IMR-90 (cell line): ENCODE data around the gene KRT4. TPM values are rescaled to one million over a fixed set of nuclear protein-coding genes. Genes with fewer than 3 reads are reported as not detected.

Experiments used
- ATAC-seq: fragments of 200-7000 bp; cut with Tn5 transposase; 2 replicates; pipeline ENCODE4 v1.9.1; 2020; ENCODE audit warnings: low read depth, mild to moderate bottlenecking, moderate library complexity
- BruUV-seq: library from RNA; stranded (reverse); fragments of 400-500 nt; replicated peaks from 2 replicates; lab custom pipeline; 2021; lab: Mats Ljungman, UMichigan
- CTCF ChIA-PET: fragments of 300-600 bp; formaldehyde crosslinking; extraction: SDS; loops from one replicate; lab custom pipeline; 2021; ENCODE audit warnings: antibody characterized with exemption; lab: Yijun Ruan, JAX
- POLR2A ChIA-PET: fragments of 300-600 bp; sonication (Branson Sonifier 250); formaldehyde crosslinking; loops from one replicate; lab custom pipeline; 2022; ENCODE audit warnings: antibody characterized with exemption; ENCODE audit not compliant: unreplicated experiment; lab: Charles Lee
- DNase-seq: peaks from one replicate; pipeline ENCODE4 v3.0.0; 2013
- H2AFZ ChIP-seq: replicated peaks from 2 replicates; pipeline ENCODE3; 2013; ENCODE audit warnings: low read length, mild to moderate bottlenecking; ENCODE audit not compliant: poor library complexity
- H2AK5ac ChIP-seq: 2 replicates; pipeline ENCODE4 v1.6.1; 2013; ENCODE audit warnings: low read depth, low read length, inconsistent platforms
- H2AK9ac ChIP-seq: replicated peaks from 2 replicates; pipeline ENCODE3; 2013; ENCODE audit warnings: mild to moderate bottlenecking, low read depth, low read length, moderate library complexity; ENCODE audit not compliant: poor library complexity
- H2BK120ac ChIP-seq: 2 replicates; pipeline ENCODE4 v1.6.1; 2013; ENCODE audit warnings: low read depth, low read length, inconsistent platforms
- H2BK15ac ChIP-seq: 3 replicates; pipeline ENCODE4 v1.6.1; 2013; ENCODE audit warnings: low read depth, low read length, inconsistent platforms
- H2BK20ac ChIP-seq: 2 replicates; pipeline ENCODE4 v1.6.1; 2013; ENCODE audit warnings: low read depth, mild to moderate bottlenecking, inconsistent platforms, low read length, moderate library complexity
- H2BK5ac ChIP-seq: 2 replicates; pipeline ENCODE4 v1.6.1; 2013; ENCODE audit warnings: mild to moderate bottlenecking, low read depth, low read length, inconsistent platforms; ENCODE audit not compliant: poor library complexity, severe bottlenecking
- H3K14ac ChIP-seq: replicated peaks from 2 replicates; pipeline ENCODE4 v1.6.1; 2013; ENCODE audit warnings: low read depth, low read length, inconsistent platforms
- H3K18ac ChIP-seq: 2 replicates; pipeline ENCODE4 v1.6.1; 2013; ENCODE audit warnings: low read depth, low read length, control low read depth
- H3K23ac ChIP-seq: 2 replicates; pipeline ENCODE4 v1.6.1; 2013; ENCODE audit warnings: low read depth, low read length, inconsistent platforms
- H3K27ac ChIP-seq: 2 replicates; pipeline ENCODE4 v1.5.1; 2013; ENCODE audit warnings: mild to moderate bottlenecking, control low read depth, low read length; ENCODE audit not compliant: insufficient read depth
- H3K27me3 ChIP-seq: 2 replicates; pipeline ENCODE4 v1.6.1; 2013; ENCODE audit warnings: low read length; ENCODE audit not compliant: control insufficient read depth, insufficient read depth
- H3K36me3 ChIP-seq: 2 replicates; pipeline ENCODE4 v1.6.1; 2013; ENCODE audit warnings: low read length, mixed read lengths; ENCODE audit not compliant: control insufficient read depth, insufficient read depth
- H3K4ac ChIP-seq: 2 replicates; pipeline ENCODE4 v1.6.1; 2013; ENCODE audit warnings: low read depth, low read length, inconsistent platforms
- H3K4me1 ChIP-seq: 2 replicates; pipeline ENCODE4 v1.6.1; 2013; ENCODE audit warnings: low read length, mixed read lengths; ENCODE audit not compliant: control insufficient read depth, insufficient read depth
- H3K4me2 ChIP-seq: 2 replicates; pipeline ENCODE4 v1.6.1; 2013; ENCODE audit warnings: low read depth, mild to moderate bottlenecking, control low read depth, low read length, moderate library complexity
- H3K4me3 ChIP-seq: 2 replicates; pipeline ENCODE4 v1.5.1; 2013; ENCODE audit warnings: low read depth, mild to moderate bottlenecking, control low read depth, low read length, moderate library complexity; ENCODE audit not compliant: insufficient read depth
- H3K56ac ChIP-seq: 2 replicates; pipeline ENCODE4 v1.6.1; 2013; ENCODE audit warnings: low read length, inconsistent platforms; ENCODE audit not compliant: insufficient read depth; ENCODE audit errors: extremely low read depth
- H3K79me1 ChIP-seq, 2 experiments: 2 replicates each; pipeline ENCODE4 v1.6.1; 2013; ENCODE audit warnings: low read length in 2 of 2, inconsistent platforms in 1 of 2, low read depth in 1 of 2
- H3K9ac ChIP-seq: 2 replicates; pipeline ENCODE4 v1.6.1; 2013; ENCODE audit warnings: low read depth, low read length, control low read depth
- H3K9me1 ChIP-seq: 2 replicates; pipeline ENCODE4 v1.6.1; 2013; ENCODE audit warnings: low read length, inconsistent platforms; ENCODE audit not compliant: insufficient read depth
- H3K9me3 ChIP-seq: 2 replicates; pipeline ENCODE4 v1.6.1; 2013; ENCODE audit warnings: low read length; ENCODE audit not compliant: control insufficient read depth, insufficient read depth
- H4K20me1 ChIP-seq: 2 replicates; pipeline ENCODE4 v1.6.1; 2013; ENCODE audit warnings: low read length, inconsistent platforms; ENCODE audit not compliant: insufficient read depth
- H4K5ac ChIP-seq: 2 replicates; pipeline ENCODE4 v1.6.1; 2013; ENCODE audit warnings: mild to moderate bottlenecking, low read depth, low read length, control low read depth
- H4K8ac ChIP-seq, 2 experiments: 2 replicates each; pipeline ENCODE4 v1.6.1; 2013; ENCODE audit warnings: low read depth in 2 of 2, low read length in 2 of 2, control low read depth in 1 of 2, inconsistent platforms in 1 of 2
- H4K91ac ChIP-seq: 2 replicates; pipeline ENCODE4 v1.6.1; 2013; ENCODE audit warnings: low read depth, low read length, inconsistent platforms; ENCODE audit not compliant: insufficient read depth
- BHLHE40 ChIP-seq: fragments of 150-350 bp; IDR thresholded peaks from 2 replicates; pipeline ENCODE4 v1.6.1; 2016; ENCODE audit warnings: mild to moderate bottlenecking, low read depth, low read length
- CHD1 ChIP-seq: IDR thresholded peaks from 2 replicates; pipeline ENCODE4 v1.6.1; 2012; ENCODE audit warnings: low read depth, low read length, improper control_type of control experiment
- MAFK ChIP-seq: IDR thresholded peaks from 2 replicates; pipeline ENCODE4 v1.6.1; 2012; ENCODE audit warnings: low read depth, low read length, improper control_type of control experiment
- MXI1 ChIP-seq: IDR thresholded peaks from 2 replicates; pipeline ENCODE4 v1.6.1; 2012; ENCODE audit warnings: low read depth, mild to moderate bottlenecking, low read length, moderate library complexity, borderline replicate concordance
- NFE2L2 ChIP-seq: fragments of 150-350 bp; IDR thresholded peaks from 2 replicates; pipeline ENCODE4 v1.6.1; 2016; ENCODE audit warnings: low read depth, mild to moderate bottlenecking, low read length
- RAD21 ChIP-seq: IDR thresholded peaks from 2 replicates; pipeline ENCODE4 v1.6.1; 2012; ENCODE audit warnings: low read length, improper control_type of control experiment
- RCOR1 ChIP-seq: IDR thresholded peaks from 2 replicates; pipeline ENCODE4 v1.6.1; 2012; ENCODE audit warnings: mild to moderate bottlenecking, low read length, improper control_type of control experiment; ENCODE audit not compliant: insufficient replicate concordance
- RFX5 ChIP-seq: IDR thresholded peaks from 2 replicates; pipeline ENCODE4 v1.8.0; 2012; ENCODE audit warnings: low read depth, mild to moderate bottlenecking, low read length, moderate library complexity
- SMC3 ChIP-seq: fragments of 150-350 bp; IDR thresholded peaks from 2 replicates; pipeline ENCODE4 v1.6.1; 2016; ENCODE audit warnings: low read depth, mild to moderate bottlenecking, antibody characterized with exemption, low read length, moderate library complexity
- WGBS, 2 experiments: methylation state at CpG; one replicate each; pipeline versions ENCODE4 v1.1.5 to v1.1.7; 2013; ENCODE audit warnings: missing lambda C conversion rate in 2 of 2; ENCODE audit not compliant: insufficient read length in 1 of 2; ENCODE audit errors: extremely low coverage in 2 of 2; 5-methylcytosine and 5-hydroxymethylcytosine counted together
- dilution Hi-C: fragments of 300-500 bp; cut with HindIII; formaldehyde crosslinking; loops from one replicate; pipeline ENCODE4 v1.14.3; 2018; ENCODE audit warnings: low sequenced_read_pairs; ENCODE audit not compliant: unreplicated experiment
- in situ Hi-C: fragments of 300-500 bp; cut with MboI; formaldehyde crosslinking; loops from 3 replicates; pipeline ENCODE4 v1.14.3; 2019; ENCODE audit warnings: low sequenced_read_pairs, inconsistent platforms, mixed read lengths
- intact Hi-C: fragments of 100-400 bp; cut with micrococcal nuclease; formaldehyde crosslinking; loops from 2 replicates; pipeline ENCODE4 v1.10.0; 2022
- polyA plus RNA-seq, 3 experiments: library from polyadenylated mRNA; depleted of rRNA; stranded (reverse); fragments of >200 nt; gene quantifications; 2 replicates each; pipeline ENCODE4 v1.2.3, GENCODE V29; 2012; ENCODE audit warnings: low replicate concordance in 1 of 3
- total RNA-seq: library from RNA; depleted of rRNA; stranded (reverse); fragments of >200 nt; gene quantifications from 2 replicates; pipeline ENCODE4 v1.2.3, GENCODE V29; 2012
- TF ChIP-seq, protein P1 (sequence below): fragments of 150-350 bp; IDR thresholded peaks from 2 replicates; pipeline ENCODE4 v1.6.1; 2016; ENCODE audit warnings: low read depth, mild to moderate bottlenecking, low read length, moderate library complexity, borderline replicate concordance

Gene KRT4
- total and polyA plus RNA-seq, 2 of the 4 experiments (the other 2 are of a cell fraction): under 0.01 to 0.07 TPM

DNA sequence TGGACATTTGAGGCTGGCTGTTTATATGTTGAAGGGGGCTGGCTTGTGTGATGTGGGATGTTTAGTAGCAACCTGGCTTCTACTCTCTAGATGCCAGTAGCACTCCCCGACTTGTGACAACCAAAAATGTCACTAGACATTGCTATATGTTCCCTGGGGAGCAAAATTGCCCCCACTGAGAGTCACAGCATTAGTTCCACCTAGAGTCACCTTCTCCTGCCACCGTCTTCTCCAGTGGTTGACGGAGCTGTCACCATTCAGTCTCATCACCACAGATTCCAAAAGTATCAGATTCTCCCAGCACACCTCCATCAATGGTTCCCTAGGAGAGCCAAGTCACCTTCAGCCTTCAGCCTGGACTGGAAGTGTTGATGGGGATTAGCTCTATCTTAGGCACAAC is 29.0 kb downstream of the KRT4 start:
- H3K4me3 ChIP-seq: no peak overlapping the region
- H2BK20ac ChIP-seq: no peak overlapping the region
- intact Hi-C loops (no loop called here), in situ Hi-C loops (no loop called here), dilution Hi-C loops (no loop called here)
- H3K9ac ChIP-seq: no peak overlapping the region
- no peaks in the 10 kb centered on the region for H3K9me3 ChIP-seq
- H2AK5ac ChIP-seq: no peak overlapping the region
- POLR2A ChIA-PET: no interaction called here
- H3K9me1 ChIP-seq: no peaks in the 10 kb centered on the region
- H2AK9ac ChIP-seq: no peak overlapping the region
- ATAC-seq (no peak), DNase-seq (no peak)
- no peak overlapping the region for H3K56ac ChIP-seq
- no peak overlapping the region for H4K91ac ChIP-seq
- no peak overlapping the region for H3K4me2 ChIP-seq
- no peak overlapping the region for H3K27ac ChIP-seq
- H2AFZ ChIP-seq: no peak overlapping the region
- no peak overlapping the region for H2BK15ac ChIP-seq
- no TSS peak for BruUV-seq
- no peaks in the 10 kb centered on the region for H3K36me3 ChIP-seq
- H2BK120ac ChIP-seq: no peak overlapping the region
- no peak overlapping the region for H3K23ac ChIP-seq
- H3K4me1 ChIP-seq: no peaks in the 10 kb centered on the region
- H4K5ac ChIP-seq: no peak overlapping the region
- TF ChIP-seq RFX5 (no peak), SMC3 (no peak), MAFK (no peak), MXI1 (no peak), BHLHE40 (no peak), RAD21 (no peak), NFE2L2 (no peak), RCOR1 (no peak), CHD1 (no peak)
- TF ChIP-seq, protein P1, sequence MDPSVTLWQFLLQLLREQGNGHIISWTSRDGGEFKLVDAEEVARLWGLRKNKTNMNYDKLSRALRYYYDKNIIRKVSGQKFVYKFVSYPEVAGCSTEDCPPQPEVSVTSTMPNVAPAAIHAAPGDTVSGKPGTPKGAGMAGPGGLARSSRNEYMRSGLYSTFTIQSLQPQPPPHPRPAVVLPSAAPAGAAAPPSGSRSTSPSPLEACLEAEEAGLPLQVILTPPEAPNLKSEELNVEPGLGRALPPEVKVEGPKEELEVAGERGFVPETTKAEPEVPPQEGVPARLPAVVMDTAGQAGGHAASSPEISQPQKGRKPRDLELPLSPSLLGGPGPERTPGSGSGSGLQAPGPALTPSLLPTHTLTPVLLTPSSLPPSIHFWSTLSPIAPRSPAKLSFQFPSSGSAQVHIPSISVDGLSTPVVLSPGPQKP: no peak
- H3K18ac ChIP-seq: no peak overlapping the region
- no peak overlapping the region for H2BK5ac ChIP-seq
- no peak overlapping the region for H4K8ac ChIP-seq
- no peak overlapping the region for H3K14ac ChIP-seq
- H4K20me1 ChIP-seq: no peaks in the 10 kb centered on the region
- CTCF ChIA-PET: no interaction called here
- H3K79me1 ChIP-seq: no peaks in the 10 kb centered on the region
- WGBS, 2 experiments: no CpG with 5 or more reads among the region's 3 CpGs
- H3K27me3 ChIP-seq: peaks cover 29% of the 10 kb centered on the region
- no peak overlapping the region for H3K4ac ChIP-seq
